ENCODE data around the gene C4orf54.

The C4orf54 gene

DNA sequence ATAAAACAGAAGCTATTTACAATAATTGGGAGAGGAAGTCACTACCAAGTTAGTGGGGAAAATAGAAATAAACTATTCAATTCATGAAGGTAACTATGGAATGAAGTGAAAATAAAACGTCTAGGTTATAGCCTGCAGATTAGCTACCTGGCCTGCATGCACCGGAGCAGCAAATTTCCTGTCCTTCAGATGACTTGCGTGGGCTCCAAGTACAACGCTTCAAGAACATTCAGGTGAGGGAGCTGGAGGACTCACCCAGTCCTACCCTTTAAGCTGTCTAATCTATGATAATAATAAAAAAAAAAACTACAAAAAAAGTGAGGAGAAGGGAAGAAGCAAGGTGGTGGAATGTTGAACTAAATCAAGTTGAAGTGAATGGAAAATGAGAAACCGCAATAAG is 13.2 kb downstream of the C4orf54 start:
- H3K36me3 ChIP-seq (ENCODE audit: control insufficient read depth, insufficient read depth, low read length), result no peaks in the 10 kb centered on the region
- H3K9me3 ChIP-seq (ENCODE audit: control insufficient read depth, low read length), result no peaks in the 10 kb centered on the region
- H3K4me1 ChIP-seq (ENCODE audit: control insufficient read depth, insufficient read depth, low read length), result peaks cover 18% of the 10 kb centered on the region
- WGBS, 2 experiments, result 36 to 44% methylated on average over 5 of the region's 5 CpGs
- H3K4me3 ChIP-seq (ENCODE audit: insufficient read depth, low read depth, low read length), result no peak overlapping the region
- no peak overlapping the region for H3K27ac ChIP-seq (ENCODE audit: insufficient read depth, low read depth, low read length, poor library complexity, severe bottlenecking)
- H3K27me3 ChIP-seq (ENCODE audit: control insufficient read depth, insufficient read depth, low read length, poor library complexity, severe bottlenecking), result no peaks in the 10 kb centered on the region

GRCh38 chr4:99642725-99643489 is 14.7 kb downstream of the C4orf54 start:
- no peaks in the 10 kb centered on the region for H3K9me3 ChIP-seq (ENCODE audit: control insufficient read depth, low read length)
- WGBS, 2 experiments, result 76 to 79% methylated on average over 7 of the region's 7 CpGs
- H3K36me3 ChIP-seq (ENCODE audit: control insufficient read depth, insufficient read depth, low read length), result no peaks in the 10 kb centered on the region
- H3K4me1 ChIP-seq (ENCODE audit: control insufficient read depth, insufficient read depth, low read length), result peaks cover 18% of the 10 kb centered on the region
- no peaks in the 10 kb centered on the region for H3K27me3 ChIP-seq (ENCODE audit: control insufficient read depth, insufficient read depth, low read length, poor library complexity, severe bottlenecking)
- no peak overlapping the region for H3K27ac ChIP-seq (ENCODE audit: insufficient read depth, low read depth, low read length, poor library complexity, severe bottlenecking)
- no peak overlapping the region for H3K4me3 ChIP-seq (ENCODE audit: insufficient read depth, low read depth, low read length)

GRCh38 chr4:99640676-99641075 is 17.0 kb downstream of the C4orf54 start:
- no peak overlapping the region for H3K4me3 ChIP-seq (ENCODE audit: insufficient read depth, low read depth, low read length)
- no peak overlapping the region for H3K27ac ChIP-seq (ENCODE audit: insufficient read depth, low read depth, low read length, poor library complexity, severe bottlenecking)
- H3K36me3 ChIP-seq (ENCODE audit: control insufficient read depth, insufficient read depth, low read length), result no peaks in the 10 kb centered on the region
- H3K9me3 ChIP-seq (ENCODE audit: control insufficient read depth, low read length), result no peaks in the 10 kb centered on the region
- WGBS, 2 experiments, result 60 to 61% methylated on average over 2 of the region's 2 CpGs
- H3K4me1 ChIP-seq (ENCODE audit: control insufficient read depth, insufficient read depth, low read length), result peaks cover 18% of the 10 kb centered on the region
- no peaks in the 10 kb centered on the region for H3K27me3 ChIP-seq (ENCODE audit: control insufficient read depth, insufficient read depth, low read length, poor library complexity, severe bottlenecking)

DNA sequence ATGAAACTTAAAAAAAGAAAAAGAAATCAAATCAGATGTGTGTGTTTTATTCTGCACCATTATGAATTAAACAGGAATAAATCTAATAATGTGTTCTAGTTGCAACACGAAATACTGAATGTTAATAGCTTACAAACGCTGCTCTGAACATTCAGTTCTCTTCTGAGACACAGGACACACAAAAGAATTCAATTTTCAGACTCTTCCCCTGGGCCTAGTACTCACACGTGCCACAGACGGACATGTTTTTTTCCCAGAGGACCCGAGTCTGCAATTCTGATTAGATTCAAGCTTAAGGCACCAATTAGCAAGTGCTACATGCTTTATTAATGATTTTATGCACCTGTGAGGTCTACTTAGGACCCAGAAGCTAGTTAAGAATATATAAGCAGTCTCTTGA is 20.5 kb downstream of the C4orf54 start:
- 71 to 73% methylated on average over 5 of the region's 5 CpGs for WGBS, 2 experiments
- no peaks in the 10 kb centered on the region for H3K36me3 ChIP-seq (ENCODE audit: control insufficient read depth, insufficient read depth, low read length)

GRCh38 chr4:99636422-99636821 is 21.2 kb downstream of the C4orf54 start:
- no peaks in the 10 kb centered on the region for H3K4me1 ChIP-seq (ENCODE audit: control insufficient read depth, insufficient read depth, low read length)
- H3K27me3 ChIP-seq (ENCODE audit: control insufficient read depth, insufficient read depth, low read length, poor library complexity, severe bottlenecking), result no peaks in the 10 kb centered on the region
- WGBS, 2 experiments, result 90 to 96% methylated on average over 1 of the region's 2 CpGs
- no peak overlapping the region for H3K4me3 ChIP-seq (ENCODE audit: insufficient read depth, low read depth, low read length)
- H3K27ac ChIP-seq (ENCODE audit: insufficient read depth, low read depth, low read length, poor library complexity, severe bottlenecking), result no peak overlapping the region
- H3K36me3 ChIP-seq (ENCODE audit: control insufficient read depth, insufficient read depth, low read length), result no peaks in the 10 kb centered on the region
- no peaks in the 10 kb centered on the region for H3K9me3 ChIP-seq (ENCODE audit: control insufficient read depth, low read length)

More for the DNA sequence above, 20.5 kb downstream of the C4orf54 start:
- H3K4me1 ChIP-seq (ENCODE audit: control insufficient read depth, insufficient read depth, low read length), result no peaks in the 10 kb centered on the region
- H3K4me3 ChIP-seq (ENCODE audit: insufficient read depth, low read depth, low read length), result no peak overlapping the region
- H3K27me3 ChIP-seq (ENCODE audit: control insufficient read depth, insufficient read depth, low read length, poor library complexity, severe bottlenecking), result no peaks in the 10 kb centered on the region
- H3K9me3 ChIP-seq (ENCODE audit: control insufficient read depth, low read length), result no peaks in the 10 kb centered on the region
- no peak overlapping the region for H3K27ac ChIP-seq (ENCODE audit: insufficient read depth, low read depth, low read length, poor library complexity, severe bottlenecking)

GRCh38 chr4:99635601-99636000 is 22.0 kb downstream of the C4orf54 start:
- WGBS, 2 experiments, result 94 to 96% methylated on average over 3 of the region's 3 CpGs
- no peaks in the 10 kb centered on the region for H3K4me1 ChIP-seq (ENCODE audit: control insufficient read depth, insufficient read depth, low read length)
- no peak overlapping the region for H3K4me3 ChIP-seq (ENCODE audit: insufficient read depth, low read depth, low read length)
- no peaks in the 10 kb centered on the region for H3K27me3 ChIP-seq (ENCODE audit: control insufficient read depth, insufficient read depth, low read length, poor library complexity, severe bottlenecking)
- H3K9me3 ChIP-seq (ENCODE audit: control insufficient read depth, low read length), result no peaks in the 10 kb centered on the region
- no peak overlapping the region for H3K27ac ChIP-seq (ENCODE audit: insufficient read depth, low read depth, low read length, poor library complexity, severe bottlenecking)
- no peaks in the 10 kb centered on the region for H3K36me3 ChIP-seq (ENCODE audit: control insufficient read depth, insufficient read depth, low read length)

- Histone ChIP-seq H3K36me3 (ENCODE audit: control insufficient read depth, insufficient read depth, low read length) (no peaks in the 10 kb centered on the region), H3K27ac (ENCODE audit: insufficient read depth, low read depth, low read length, poor library complexity, severe bottlenecking) (no peak overlapping the region), H3K27me3 (ENCODE audit: control insufficient read depth, insufficient read depth, low read length, poor library complexity, severe bottlenecking) (no peaks in the 10 kb centered on the region), H3K4me3 (ENCODE audit: insufficient read depth, low read depth, low read length) (no peak overlapping the region), H3K9me3 (ENCODE audit: control insufficient read depth, low read length) (no peaks in the 10 kb centered on the region), H3K4me1 (ENCODE audit: control insufficient read depth, insufficient read depth, low read length) (no peaks in the 10 kb centered on the region)
- WGBS, 2 experiments, result 80 to 100% methylated on average over 1 of the region's 1 CpG
Observed at GRCh38 chr4:99634742-99635360, 22.8 kb downstream of the C4orf54 start.

DNA sequence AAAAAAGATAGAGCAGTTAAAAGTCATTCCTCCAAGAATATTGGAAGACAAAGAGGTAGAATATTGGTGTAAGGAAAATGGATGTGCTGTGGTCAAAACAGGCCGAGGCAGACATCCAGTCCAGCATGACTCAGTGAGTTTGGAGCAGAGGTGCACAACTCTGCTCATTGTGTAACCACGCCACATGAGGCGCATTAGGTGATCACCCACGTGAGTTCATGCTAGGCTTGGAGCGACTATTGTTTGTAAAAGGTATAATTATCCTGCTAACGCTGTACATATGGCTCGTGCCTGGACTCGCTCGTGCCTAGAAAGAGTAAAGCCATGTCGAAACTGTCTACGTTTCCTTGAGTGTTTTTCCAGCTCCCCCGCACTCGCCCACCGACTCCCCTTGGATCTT is 23.9 kb downstream of the C4orf54 start:
- Histone ChIP-seq H3K4me1 (ENCODE audit: control insufficient read depth, insufficient read depth, low read length) (no peaks in the 10 kb centered on the region), H3K36me3 (ENCODE audit: control insufficient read depth, insufficient read depth, low read length) (no peaks in the 10 kb centered on the region), H3K27me3 (ENCODE audit: control insufficient read depth, insufficient read depth, low read length, poor library complexity, severe bottlenecking) (no peaks in the 10 kb centered on the region), H3K9me3 (ENCODE audit: control insufficient read depth, low read length) (no peaks in the 10 kb centered on the region), H3K27ac (ENCODE audit: insufficient read depth, low read depth, low read length, poor library complexity, severe bottlenecking) (no peak overlapping the region), H3K4me3 (ENCODE audit: insufficient read depth, low read depth, low read length) (no peak overlapping the region)
- 94% methylated on average over 14 of the region's 14 CpGs for WGBS, 2 experiments

GRCh38 chr4:99630857-99631360 is 26.7 kb downstream of the C4orf54 start:
- Histone ChIP-seq H3K9me3 (ENCODE audit: control insufficient read depth, low read length) (no peaks in the 10 kb centered on the region), H3K27me3 (ENCODE audit: control insufficient read depth, insufficient read depth, low read length, poor library complexity, severe bottlenecking) (no peaks in the 10 kb centered on the region), H3K4me1 (ENCODE audit: control insufficient read depth, insufficient read depth, low read length) (no peaks in the 10 kb centered on the region), H3K36me3 (ENCODE audit: control insufficient read depth, insufficient read depth, low read length) (no peaks in the 10 kb centered on the region), H3K27ac (ENCODE audit: insufficient read depth, low read depth, low read length, poor library complexity, severe bottlenecking) (no peak overlapping the region), H3K4me3 (ENCODE audit: insufficient read depth, low read depth, low read length) (no peak overlapping the region)
- 94 to 100% methylated on average over 1 of the region's 1 CpG for WGBS, 2 experiments

DNA sequence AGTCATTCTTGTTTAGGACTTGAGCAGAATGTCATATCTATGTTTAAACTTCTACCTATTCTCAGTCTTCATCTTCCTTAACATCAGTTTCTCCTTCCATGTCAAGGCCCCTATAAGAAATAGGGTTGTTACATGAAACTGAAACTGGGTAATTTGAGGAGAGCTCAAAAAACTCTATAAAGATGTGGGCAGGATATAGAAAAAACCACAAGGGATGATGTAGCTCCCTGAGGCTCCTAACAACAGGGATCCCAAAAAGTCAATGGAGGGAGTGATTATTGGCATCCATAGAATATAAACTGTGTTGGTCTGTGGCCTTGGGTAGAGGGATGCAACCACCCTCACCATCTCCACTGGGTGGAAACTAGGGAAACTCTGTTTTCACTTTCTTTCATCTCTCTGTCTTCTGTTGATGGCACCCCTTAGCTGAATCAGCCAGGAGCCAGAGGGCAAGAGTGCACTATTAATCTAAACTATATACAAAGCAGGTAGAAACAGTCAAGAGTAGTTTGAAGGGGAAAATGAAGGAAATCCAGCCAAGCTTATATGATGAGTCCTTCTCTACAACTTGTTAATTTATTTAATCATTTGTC is 27.6 kb downstream of the C4orf54 start:
- Histone ChIP-seq H3K4me1 (ENCODE audit: control insufficient read depth, insufficient read depth, low read length) (peaks cover 2% of the 10 kb centered on the region), H3K9me3 (ENCODE audit: control insufficient read depth, low read length) (no peaks in the 10 kb centered on the region), H3K27ac (ENCODE audit: insufficient read depth, low read depth, low read length, poor library complexity, severe bottlenecking) (no peak overlapping the region), H3K27me3 (ENCODE audit: control insufficient read depth, insufficient read depth, low read length, poor library complexity, severe bottlenecking) (no peaks in the 10 kb centered on the region), H3K4me3 (ENCODE audit: insufficient read depth, low read depth, low read length) (no peak overlapping the region), H3K36me3 (ENCODE audit: control insufficient read depth, insufficient read depth, low read length) (no peaks in the 10 kb centered on the region)
